Loucy (cell line): ENCODE results near the gene PDE10A.

Experiments used
- H2AFZ ChIP-seq: fragments of 200-600 bp; sonication (generic); 2 replicates; pipeline ENCODE4 v1.6.0; 2016; ENCODE audit warnings: antibody characterized with exemption, mild to moderate bottlenecking, low read length, moderate library complexity
- H3F3A ChIP-seq: fragments of 200-600 bp; 2 replicates; pipeline ENCODE4 v1.6.0; 2016; ENCODE audit warnings: antibody characterized with exemption, low read depth, mild to moderate bottlenecking
- H3K27me3 ChIP-seq: fragments of 200-600 bp; sonication (generic); 2 replicates; pipeline ENCODE4 v1.6.1; 2014; ENCODE audit warnings: low read length, mild to moderate bottlenecking; ENCODE audit not compliant: insufficient read depth, poor library complexity, severe bottlenecking
- H3K36me3 ChIP-seq: fragments of 200-600 bp; sonication (generic); 2 replicates; pipeline ENCODE4 v1.6.1; 2016; ENCODE audit warnings: low read length; ENCODE audit not compliant: insufficient read depth
- H3K4me1 ChIP-seq: fragments of 200-600 bp; sonication (generic); 2 replicates; pipeline ENCODE4 v1.5.1; 2014; ENCODE audit warnings: low read length, mild to moderate bottlenecking; ENCODE audit not compliant: insufficient read depth, poor library complexity, severe bottlenecking
- H3K4me2 ChIP-seq: fragments of 200-600 bp; sonication (generic); 2 replicates; pipeline ENCODE4 v1.6.0; 2014; ENCODE audit warnings: antibody characterized with exemption, low read length, low read depth, mild to moderate bottlenecking; ENCODE audit not compliant: poor library complexity, severe bottlenecking
- H3K4me3 ChIP-seq: fragments of 200-600 bp; sonication (generic); 2 replicates; pipeline ENCODE4 v1.5.1; 2014; ENCODE audit warnings: low read length, mild to moderate bottlenecking, mixed read lengths; ENCODE audit not compliant: poor library complexity, severe bottlenecking
- H3K79me2 ChIP-seq: fragments of 200-600 bp; sonication (generic); 2 replicates; pipeline ENCODE4 v1.6.1; 2014; ENCODE audit warnings: low read length; ENCODE audit not compliant: insufficient read depth
- H3K9ac ChIP-seq: fragments of 200-600 bp; sonication (generic); 2 replicates; pipeline ENCODE4 v1.6.0; 2014; ENCODE audit warnings: mild to moderate bottlenecking, low read depth, low read length, moderate library complexity; ENCODE audit not compliant: poor library complexity, severe bottlenecking
- H3K9me2 ChIP-seq: fragments of 200-600 bp; sonication (generic); replicated peaks from 2 replicates; pipeline ENCODE4 v1.6.1; 2016; ENCODE audit warnings: low read depth, low read length, mixed read lengths
- H3K9me3 ChIP-seq: fragments of 200-600 bp; sonication (generic); 2 replicates; pipeline ENCODE4 v1.6.1; 2014; ENCODE audit warnings: mild to moderate bottlenecking, antibody characterized with exemption, low read length, low read depth; ENCODE audit not compliant: insufficient read depth
- H4K20me1 ChIP-seq: fragments of 200-600 bp; sonication (generic); 2 replicates; pipeline ENCODE4 v1.6.0; 2014; ENCODE audit warnings: antibody characterized with exemption, low read length, mild to moderate bottlenecking; ENCODE audit not compliant: insufficient read depth, poor library complexity, severe bottlenecking
- CTCF ChIP-seq: fragments of 200-600 bp; sonication (generic); conservative IDR thresholded peaks from 2 replicates; pipeline ENCODE4 v1.5.1; 2014; ENCODE audit warnings: mild to moderate bottlenecking, antibody characterized with exemption, low read length
- EZH2phosphoT487 ChIP-seq: fragments of 200-600 bp; IDR thresholded peaks from 2 replicates; pipeline ENCODE4 v1.6.1; 2018; ENCODE audit warnings: antibody characterized with exemption, mild to moderate bottlenecking, moderate library complexity, borderline replicate concordance

Gene PDE10A

GRCh38 chr6:165618241-165618640, 44.8 kb downstream of the PDE10A start:
- H3K9me2 ChIP-seq, result no peaks in the 10 kb centered on the region
- no peaks in the 10 kb centered on the region for H3F3A ChIP-seq
- H4K20me1 ChIP-seq, result no peaks in the 10 kb centered on the region
- no peaks in the 10 kb centered on the region for H3K79me2 ChIP-seq
- no peak overlapping the region for H2AFZ ChIP-seq
- H3K9ac ChIP-seq, result no peak overlapping the region
- H3K9me3 ChIP-seq, result no peaks in the 10 kb centered on the region
- no peak overlapping the region for H3K4me3 ChIP-seq
- H3K36me3 ChIP-seq, result no peaks in the 10 kb centered on the region
- no peaks in the 10 kb centered on the region for H3K4me1 ChIP-seq
- no peaks in the 10 kb centered on the region for H3K27me3 ChIP-seq
- H3K4me2 ChIP-seq, result no peak overlapping the region
- no peak for TF ChIP-seq EZH2phosphoT487
- TF ChIP-seq CTCF, result no peak

- H2AFZ ChIP-seq, result no peak overlapping the region
- H3K27me3 ChIP-seq, result no peaks in the 10 kb centered on the region
- no peaks in the 10 kb centered on the region for H3K36me3 ChIP-seq
- no peak overlapping the region for H3K4me2 ChIP-seq
- no peak for TF ChIP-seq EZH2phosphoT487
- no peak for TF ChIP-seq CTCF
- no peaks in the 10 kb centered on the region for H3K4me1 ChIP-seq
- H3K9me2 ChIP-seq, result no peaks in the 10 kb centered on the region
- H4K20me1 ChIP-seq, result no peaks in the 10 kb centered on the region
- H3K79me2 ChIP-seq, result no peaks in the 10 kb centered on the region
- H3K9me3 ChIP-seq, result no peaks in the 10 kb centered on the region
- no peaks in the 10 kb centered on the region for H3F3A ChIP-seq
- no peak overlapping the region for H3K9ac ChIP-seq
- H3K4me3 ChIP-seq, result no peak overlapping the region
These were observed 45.5 kb downstream of the PDE10A start for GRCh38 chr6:165617528-165617927.

- Histone ChIP-seq H3K36me3 (no peaks in the 10 kb centered on the region), H2AFZ (no peak overlapping the region), H3K4me2 (no peak overlapping the region), H3F3A (no peaks in the 10 kb centered on the region), H3K9me2 (no peaks in the 10 kb centered on the region), H3K27me3 (no peaks in the 10 kb centered on the region), H3K4me1 (no peaks in the 10 kb centered on the region), H3K79me2 (no peaks in the 10 kb centered on the region), H3K4me3 (no peak overlapping the region), H3K9me3 (no peaks in the 10 kb centered on the region), H4K20me1 (no peaks in the 10 kb centered on the region), H3K9ac (no peak overlapping the region)
- TF ChIP-seq CTCF (no peak), EZH2phosphoT487 (no peak)
These were observed 46.9 kb downstream of the PDE10A start for GRCh38 chr6:165616116-165616515.
